Gastrocnemius medialis (tissue), 4 donors: ENCODE measurements around the gene CABCOCO1.

ENCODE experiments used
- POLR2A ChIP-seq, 2 donors: fragments of 450-650 bp; IDR thresholded peaks; one replicate each; pipeline ENCODE4 v1.6.1; 2017; ENCODE audit warnings: antibody characterized with exemption in 2 of 2, mild to moderate bottlenecking in 2 of 2, moderate library complexity in 2 of 2
- TF ChIP-seq, protein P1 (sequence below), 5 experiments: fragments of 450-650 bp in 3 of 5; fragments of 200-600 bp in 2 of 5; sonication (generic) in 2 of 5; IDR thresholded peaks in 4 of 5; conservative IDR thresholded peaks in 1 of 5; 1 replicate in 4 of 5; 2 replicates in 1 of 5; pipeline ENCODE4 v1.5.1; 2016 to 2019; ENCODE audit warnings: antibody characterized with exemption in 5 of 5, mild to moderate bottlenecking in 3 of 5, moderate library complexity in 3 of 5

DNA sequence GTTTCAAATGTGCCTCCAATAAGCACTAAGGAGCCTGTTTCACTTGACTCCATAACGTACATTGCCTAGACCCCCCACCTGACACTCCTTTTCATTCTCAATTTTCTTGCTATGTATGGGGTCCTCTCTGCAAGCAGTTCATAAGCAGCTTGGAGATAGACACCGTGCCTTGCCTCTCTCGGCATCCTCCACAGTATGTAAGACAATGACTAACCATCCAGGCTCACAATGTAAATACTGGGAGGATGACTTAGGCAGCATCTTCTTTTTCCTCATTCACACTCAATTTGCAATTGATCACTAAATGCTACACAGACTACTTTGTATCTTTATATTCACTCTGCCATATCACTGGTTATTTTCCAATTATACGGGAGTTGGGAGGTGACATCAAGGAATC is 22.8 kb upstream of the CABCOCO1 start:
- TF ChIP-seq, protein P1, sequence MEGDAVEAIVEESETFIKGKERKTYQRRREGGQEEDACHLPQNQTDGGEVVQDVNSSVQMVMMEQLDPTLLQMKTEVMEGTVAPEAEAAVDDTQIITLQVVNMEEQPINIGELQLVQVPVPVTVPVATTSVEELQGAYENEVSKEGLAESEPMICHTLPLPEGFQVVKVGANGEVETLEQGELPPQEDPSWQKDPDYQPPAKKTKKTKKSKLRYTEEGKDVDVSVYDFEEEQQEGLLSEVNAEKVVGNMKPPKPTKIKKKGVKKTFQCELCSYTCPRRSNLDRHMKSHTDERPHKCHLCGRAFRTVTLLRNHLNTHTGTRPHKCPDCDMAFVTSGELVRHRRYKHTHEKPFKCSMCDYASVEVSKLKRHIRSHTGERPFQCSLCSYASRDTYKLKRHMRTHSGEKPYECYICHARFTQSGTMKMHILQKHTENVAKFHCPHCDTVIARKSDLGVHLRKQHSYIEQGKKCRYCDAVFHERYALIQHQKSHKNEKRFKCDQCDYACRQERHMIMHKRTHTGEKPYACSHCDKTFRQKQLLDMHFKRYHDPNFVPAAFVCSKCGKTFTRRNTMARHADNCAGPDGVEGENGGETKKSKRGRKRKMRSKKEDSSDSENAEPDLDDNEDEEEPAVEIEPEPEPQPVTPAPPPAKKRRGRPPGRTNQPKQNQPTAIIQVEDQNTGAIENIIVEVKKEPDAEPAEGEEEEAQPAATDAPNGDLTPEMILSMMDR (IDR thresholded peaks at IDR 0.05 in 4 of 5, conservative IDR thresholded peaks at IDR 0.05 in 1 of 5): no peak
- TF ChIP-seq POLR2A (IDR thresholded peaks at IDR 0.05): no peak
